ENCODE measurements around the gene NOP9.

NOP9 gene

GRCh38 chr14:24280797-24281460 lies 18.7 kb upstream of the NOP9 start:
- TF ChIP-seq USF1 (IDR thresholded peaks at IDR 0.05) (no peak), TCF12 (IDR thresholded peaks at IDR 0.05; ENCODE audit: low read depth) (no peak), CEBPB (IDR thresholded peaks at IDR 0.05) (no peak), YY1 (IDR thresholded peaks at IDR 0.05; ENCODE audit: low read depth) (no peak), RAD21 (IDR thresholded peaks at IDR 0.05; ENCODE audit: low read depth) (no peak), CREB1 (IDR thresholded peaks at IDR 0.05; ENCODE audit: low read depth) (no peak), EGR1 (IDR thresholded peaks at IDR 0.05) (no peak), TEAD4 (IDR thresholded peaks at IDR 0.05) (no peak), MAX (IDR thresholded peaks at IDR 0.05) (no peak), TAF1 (IDR thresholded peaks at IDR 0.05; ENCODE audit: low read depth) (no peak), REST (IDR thresholded peaks at IDR 0.05; ENCODE audit: low read depth) (no peak), ZBTB7A (IDR thresholded peaks at IDR 0.05; ENCODE audit: low read depth) (no peak), NFIC (IDR thresholded peaks at IDR 0.05) (no peak), FOXM1 (IDR thresholded peaks at IDR 0.05; ENCODE audit: borderline replicate concordance, low read depth) (no peak), EP300 (IDR thresholded peaks at IDR 0.05; ENCODE audit: borderline replicate concordance) (no peak)

- TF ChIP-seq CEBPB (IDR thresholded peaks at IDR 0.05), result no peak
- no peak for TF ChIP-seq USF1 (IDR thresholded peaks at IDR 0.05)
- no peak for TF ChIP-seq TCF12 (IDR thresholded peaks at IDR 0.05; ENCODE audit: low read depth)
- TF ChIP-seq CREB1 (IDR thresholded peaks at IDR 0.05; ENCODE audit: low read depth), result no peak
- TF ChIP-seq ZBTB7A (IDR thresholded peaks at IDR 0.05; ENCODE audit: low read depth), result no peak
- no peak for TF ChIP-seq NFIC (IDR thresholded peaks at IDR 0.05)
- TF ChIP-seq EP300 (IDR thresholded peaks at IDR 0.05; ENCODE audit: borderline replicate concordance), result no peak
- TF ChIP-seq TEAD4 (IDR thresholded peaks at IDR 0.05), result no peak
- TF ChIP-seq RAD21 (IDR thresholded peaks at IDR 0.05; ENCODE audit: low read depth), result no peak
- no peak for TF ChIP-seq REST (IDR thresholded peaks at IDR 0.05; ENCODE audit: low read depth)
- no peak for TF ChIP-seq YY1 (IDR thresholded peaks at IDR 0.05; ENCODE audit: low read depth)
- no peak for TF ChIP-seq FOXM1 (IDR thresholded peaks at IDR 0.05; ENCODE audit: borderline replicate concordance, low read depth)
- no peak for TF ChIP-seq EGR1 (IDR thresholded peaks at IDR 0.05)
- no peak for TF ChIP-seq TAF1 (IDR thresholded peaks at IDR 0.05; ENCODE audit: low read depth)
- no peak for TF ChIP-seq MAX (IDR thresholded peaks at IDR 0.05)
Observed at GRCh38 chr14:24281636-24282035, 18.0 kb upstream of the NOP9 start.

- no peak for TF ChIP-seq NFIC (IDR thresholded peaks at IDR 0.05)
- TF ChIP-seq EGR1 (IDR thresholded peaks at IDR 0.05), result no peak
- TF ChIP-seq TAF1 (IDR thresholded peaks at IDR 0.05; ENCODE audit: low read depth), result no peak
- TF ChIP-seq MAX (IDR thresholded peaks at IDR 0.05), result no peak
- TF ChIP-seq REST (IDR thresholded peaks at IDR 0.05; ENCODE audit: low read depth), result no peak
- no peak for TF ChIP-seq FOXM1 (IDR thresholded peaks at IDR 0.05; ENCODE audit: borderline replicate concordance, low read depth)
- no peak for TF ChIP-seq TEAD4 (IDR thresholded peaks at IDR 0.05)
- no peak for TF ChIP-seq CREB1 (IDR thresholded peaks at IDR 0.05; ENCODE audit: low read depth)
Observed at GRCh38 chr14:24282736-24283135, 16.9 kb upstream of the NOP9 start.

- no peak for TF ChIP-seq TCF12 (IDR thresholded peaks at IDR 0.05; ENCODE audit: low read depth)
- TF ChIP-seq USF1 (IDR thresholded peaks at IDR 0.05), result no peak
- no peak for TF ChIP-seq YY1 (IDR thresholded peaks at IDR 0.05; ENCODE audit: low read depth)
- TF ChIP-seq REST (IDR thresholded peaks at IDR 0.05; ENCODE audit: low read depth), result no peak
- no peak for TF ChIP-seq EP300 (IDR thresholded peaks at IDR 0.05; ENCODE audit: borderline replicate concordance)
- no peak for TF ChIP-seq RAD21 (IDR thresholded peaks at IDR 0.05; ENCODE audit: low read depth)
- no peak for TF ChIP-seq CREB1 (IDR thresholded peaks at IDR 0.05; ENCODE audit: low read depth)
Observed at GRCh38 chr14:24283796-24284460, 15.7 kb upstream of the NOP9 start.
